HepG2 (cell line): ENCODE results near the gene IKZF3. TPM values are rescaled to one million over a fixed set of nuclear protein-coding genes. Genes with fewer than 3 reads are reported as not detected.

Source experiments
- BRCA1 ChIP-seq: sonication (generic); formaldehyde crosslinking; IDR thresholded peaks from 2 replicates; pipeline ENCODE4 v1.4.0; 2020; ENCODE audit warnings: missing genetic modification reagents
- FOXA3 ChIP-seq: IDR thresholded peaks from 2 replicates; pipeline ENCODE4 v1.6.1; 2016; ENCODE audit warnings: missing genetic modification reagents, missing compliant biosample characterization
- GABPB1 ChIP-seq: IDR thresholded peaks from 2 replicates; pipeline ENCODE4 v1.6.1; 2016; ENCODE audit warnings: mild to moderate bottlenecking, missing genetic modification reagents, moderate library complexity, missing compliant biosample characterization
- HDAC1 ChIP-seq: sonication (generic); formaldehyde crosslinking; IDR thresholded peaks from 2 replicates; pipeline ENCODE4 v1.5.1; 2020; ENCODE audit warnings: mild to moderate bottlenecking, missing genetic modification reagents
- NKX3-1 ChIP-seq: sonication (generic); formaldehyde crosslinking; IDR thresholded peaks from 2 replicates; pipeline ENCODE4 v1.5.0; 2020; ENCODE audit warnings: missing genetic modification reagents
- PPARG ChIP-seq: conservative IDR thresholded peaks from 2 replicates; pipeline ENCODE4 v1.6.1; 2016; ENCODE audit warnings: missing biosample characterization, missing genetic modification reagents
- REL ChIP-seq: sonication (generic); formaldehyde crosslinking; conservative IDR thresholded peaks from 2 replicates; pipeline ENCODE4 v1.8.0; 2022; ENCODE audit warnings: mild to moderate bottlenecking, missing genetic modification reagents, moderate library complexity
- RNF219 ChIP-seq: sonication (generic); formaldehyde crosslinking; IDR thresholded peaks from 2 replicates; pipeline ENCODE4 v1.5.0; 2020; ENCODE audit warnings: mild to moderate bottlenecking, missing genetic modification reagents
- TEAD3 ChIP-seq: optimal IDR thresholded peaks from 2 replicates; pipeline ENCODE3; 2016; ENCODE audit warnings: borderline replicate concordance
- ZNF543 ChIP-seq: sonication (generic); formaldehyde crosslinking; IDR thresholded peaks from 2 replicates; pipeline ENCODE4 v1.4.0; 2020; ENCODE audit warnings: mild to moderate bottlenecking, missing genetic modification reagents
- ZNF83 ChIP-seq: sonication (generic); formaldehyde crosslinking; IDR thresholded peaks from 2 replicates; pipeline ENCODE4 v1.4.0; 2020; ENCODE audit warnings: missing genetic modification reagents, mild to moderate bottlenecking, borderline replicate concordance
- ZSCAN21 ChIP-seq: sonication (generic); formaldehyde crosslinking; IDR thresholded peaks from 2 replicates; pipeline ENCODE4 v1.8.0; 2022; ENCODE audit warnings: mild to moderate bottlenecking, missing genetic modification reagents, moderate library complexity, borderline replicate concordance
- polyA plus RNA-seq, 8 experiments: library from polyadenylated mRNA; depleted of rRNA in 3 of 8; stranded (reverse) in 7 of 8; unstranded in 1 of 8; fragments of >200 nt; fragmentation: Illumina TruSeq in 4 of 8; extraction: Trizol in 4 of 8; gene quantifications; 2 replicates each; pipeline versions ENCODE4 v1.2.1 to v1.2.3, GENCODE V29; 2011 to 2016; ENCODE audit warnings: low read depth in 4 of 8, missing spikeins in 1 of 8, mixed read lengths in 1 of 8; ENCODE audit not compliant: insufficient read depth in 1 of 8
- total RNA-seq, 5 experiments: library from RNA; depleted of rRNA; stranded (reverse); fragments of >200 nt; fragmentation: Illumina TruSeq; extraction: Trizol; gene quantifications; 2 replicates each; pipeline ENCODE4 v1.2.3, GENCODE V29; 2016; ENCODE audit warnings: low read depth in 1 of 5
- TF ChIP-seq, protein P1 (sequence below): sonication (generic); formaldehyde crosslinking; IDR thresholded peaks from 2 replicates; pipeline ENCODE4 v1.4.0; 2020; ENCODE audit warnings: missing genetic modification reagents
- TF ChIP-seq, protein P2 (sequence below): sonication (generic); formaldehyde crosslinking; conservative IDR thresholded peaks from 2 replicates; pipeline ENCODE4 v1.4.0; 2020; ENCODE audit warnings: missing genetic modification reagents
- TF ChIP-seq, protein P3 (sequence below): sonication (generic); formaldehyde crosslinking; IDR thresholded peaks from 2 replicates; pipeline ENCODE4 v1.5.0; 2020; ENCODE audit warnings: missing genetic modification reagents, mild to moderate bottlenecking, borderline replicate concordance
- TF ChIP-seq, protein P4 (sequence below): IDR thresholded peaks from 2 replicates; pipeline ENCODE4 v1.6.1; 2016; ENCODE audit warnings: low read depth, missing genetic modification reagents, missing compliant biosample characterization
- TF ChIP-seq, protein P5 (sequence below): sonication (generic); formaldehyde crosslinking; IDR thresholded peaks from 2 replicates; pipeline ENCODE4 v1.4.0; 2020; ENCODE audit warnings: mild to moderate bottlenecking, missing genetic modification reagents

The IKZF3 gene
- total and polyA plus RNA-seq, 2 of the 13 experiments (the other 11 are each of a cell fraction or from before 2014, with no cell fraction given): not detected

DNA sequence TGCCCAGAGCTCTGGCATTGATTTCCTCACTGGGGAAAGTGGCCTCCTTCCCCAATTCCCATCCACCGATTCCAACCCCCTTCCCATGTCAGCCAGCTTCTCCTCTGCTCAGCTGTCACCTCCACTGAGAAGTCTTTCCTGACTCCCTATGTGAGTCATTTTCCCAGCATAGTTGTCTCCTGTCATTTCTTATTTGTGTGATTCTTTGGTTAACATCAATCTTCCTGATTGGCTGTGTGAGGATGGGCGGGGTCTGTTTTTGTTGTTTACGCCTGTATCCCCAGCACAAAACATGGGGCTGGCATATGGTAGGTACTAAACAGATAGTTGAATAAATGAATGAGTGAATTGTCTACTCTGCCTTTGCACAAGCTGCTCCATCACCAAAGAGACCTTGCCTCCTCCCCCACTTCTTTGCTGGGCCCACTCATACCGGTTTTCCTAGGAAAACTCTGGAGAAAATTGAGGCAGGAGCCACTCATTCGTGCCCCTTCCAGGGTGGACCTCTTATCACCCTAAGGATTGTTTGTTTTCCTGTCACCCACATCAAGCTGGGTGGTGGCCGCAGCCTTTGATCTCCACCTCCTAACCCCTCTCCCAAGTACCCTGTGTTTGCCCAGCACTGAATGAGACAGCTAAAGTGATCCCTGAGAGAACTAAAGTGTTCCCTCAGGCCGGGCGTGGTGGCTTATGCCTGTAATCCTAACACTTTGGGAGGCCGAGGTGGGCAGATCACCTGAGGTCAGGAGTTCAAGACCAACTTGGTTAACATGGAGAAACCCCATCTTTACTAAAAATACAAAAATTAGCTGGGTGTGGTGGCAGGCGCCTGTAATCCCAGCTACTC is 127.6 kb downstream of the IKZF3 start (continued):
- TF ChIP-seq, protein P1, sequence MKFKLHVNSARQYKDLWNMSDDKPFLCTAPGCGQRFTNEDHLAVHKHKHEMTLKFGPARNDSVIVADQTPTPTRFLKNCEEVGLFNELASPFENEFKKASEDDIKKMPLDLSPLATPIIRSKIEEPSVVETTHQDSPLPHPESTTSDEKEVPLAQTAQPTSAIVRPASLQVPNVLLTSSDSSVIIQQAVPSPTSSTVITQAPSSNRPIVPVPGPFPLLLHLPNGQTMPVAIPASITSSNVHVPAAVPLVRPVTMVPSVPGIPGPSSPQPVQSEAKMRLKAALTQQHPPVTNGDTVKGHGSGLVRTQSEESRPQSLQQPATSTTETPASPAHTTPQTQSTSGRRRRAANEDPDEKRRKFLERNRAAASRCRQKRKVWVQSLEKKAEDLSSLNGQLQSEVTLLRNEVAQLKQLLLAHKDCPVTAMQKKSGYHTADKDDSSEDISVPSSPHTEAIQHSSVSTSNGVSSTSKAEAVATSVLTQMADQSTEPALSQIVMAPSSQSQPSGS (CRISPR knock-in tag): 0 out of 2 replicates have a peak, but pooled peaks have one; percentile 37
- TF ChIP-seq ZNF83 (CRISPR knock-in tag) (0 out of 2 replicates have a peak, but pooled peaks have one; percentile 38), PPARG (CRISPR knock-in tag) (peak; percentile 79), ZNF543 (no peak), TEAD3 (CRISPR knock-in tag) (no peak), BRCA1 (no peak), REL (no peak), HDAC1 (CRISPR knock-in tag) (peak; percentile 85), FOXA3 (CRISPR knock-in tag) (peak; percentile 86), GABPB1 (no peak), RNF219 (no peak), NKX3-1 (CRISPR knock-in tag) (peak; percentile 91), ZSCAN21 (CRISPR knock-in tag) (no peak)
- TF ChIP-seq, protein P2, sequence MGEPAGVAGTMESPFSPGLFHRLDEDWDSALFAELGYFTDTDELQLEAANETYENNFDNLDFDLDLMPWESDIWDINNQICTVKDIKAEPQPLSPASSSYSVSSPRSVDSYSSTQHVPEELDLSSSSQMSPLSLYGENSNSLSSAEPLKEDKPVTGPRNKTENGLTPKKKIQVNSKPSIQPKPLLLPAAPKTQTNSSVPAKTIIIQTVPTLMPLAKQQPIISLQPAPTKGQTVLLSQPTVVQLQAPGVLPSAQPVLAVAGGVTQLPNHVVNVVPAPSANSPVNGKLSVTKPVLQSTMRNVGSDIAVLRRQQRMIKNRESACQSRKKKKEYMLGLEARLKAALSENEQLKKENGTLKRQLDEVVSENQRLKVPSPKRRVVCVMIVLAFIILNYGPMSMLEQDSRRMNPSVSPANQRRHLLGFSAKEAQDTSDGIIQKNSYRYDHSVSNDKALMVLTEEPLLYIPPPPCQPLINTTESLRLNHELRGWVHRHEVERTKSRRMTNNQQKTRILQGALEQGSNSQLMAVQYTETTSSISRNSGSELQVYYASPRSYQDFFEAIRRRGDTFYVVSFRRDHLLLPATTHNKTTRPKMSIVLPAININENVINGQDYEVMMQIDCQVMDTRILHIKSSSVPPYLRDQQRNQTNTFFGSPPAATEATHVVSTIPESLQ (CRISPR knock-in tag): no peak
- TF ChIP-seq, protein P3, sequence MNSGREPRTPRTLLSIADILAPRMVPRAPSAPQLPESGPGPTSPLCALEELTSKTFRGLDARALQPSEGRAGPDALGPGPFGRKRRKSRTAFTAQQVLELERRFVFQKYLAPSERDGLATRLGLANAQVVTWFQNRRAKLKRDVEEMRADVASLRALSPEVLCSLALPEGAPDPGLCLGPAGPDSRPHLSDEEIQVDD (CRISPR knock-in tag): no peak
- TF ChIP-seq, protein P4, sequence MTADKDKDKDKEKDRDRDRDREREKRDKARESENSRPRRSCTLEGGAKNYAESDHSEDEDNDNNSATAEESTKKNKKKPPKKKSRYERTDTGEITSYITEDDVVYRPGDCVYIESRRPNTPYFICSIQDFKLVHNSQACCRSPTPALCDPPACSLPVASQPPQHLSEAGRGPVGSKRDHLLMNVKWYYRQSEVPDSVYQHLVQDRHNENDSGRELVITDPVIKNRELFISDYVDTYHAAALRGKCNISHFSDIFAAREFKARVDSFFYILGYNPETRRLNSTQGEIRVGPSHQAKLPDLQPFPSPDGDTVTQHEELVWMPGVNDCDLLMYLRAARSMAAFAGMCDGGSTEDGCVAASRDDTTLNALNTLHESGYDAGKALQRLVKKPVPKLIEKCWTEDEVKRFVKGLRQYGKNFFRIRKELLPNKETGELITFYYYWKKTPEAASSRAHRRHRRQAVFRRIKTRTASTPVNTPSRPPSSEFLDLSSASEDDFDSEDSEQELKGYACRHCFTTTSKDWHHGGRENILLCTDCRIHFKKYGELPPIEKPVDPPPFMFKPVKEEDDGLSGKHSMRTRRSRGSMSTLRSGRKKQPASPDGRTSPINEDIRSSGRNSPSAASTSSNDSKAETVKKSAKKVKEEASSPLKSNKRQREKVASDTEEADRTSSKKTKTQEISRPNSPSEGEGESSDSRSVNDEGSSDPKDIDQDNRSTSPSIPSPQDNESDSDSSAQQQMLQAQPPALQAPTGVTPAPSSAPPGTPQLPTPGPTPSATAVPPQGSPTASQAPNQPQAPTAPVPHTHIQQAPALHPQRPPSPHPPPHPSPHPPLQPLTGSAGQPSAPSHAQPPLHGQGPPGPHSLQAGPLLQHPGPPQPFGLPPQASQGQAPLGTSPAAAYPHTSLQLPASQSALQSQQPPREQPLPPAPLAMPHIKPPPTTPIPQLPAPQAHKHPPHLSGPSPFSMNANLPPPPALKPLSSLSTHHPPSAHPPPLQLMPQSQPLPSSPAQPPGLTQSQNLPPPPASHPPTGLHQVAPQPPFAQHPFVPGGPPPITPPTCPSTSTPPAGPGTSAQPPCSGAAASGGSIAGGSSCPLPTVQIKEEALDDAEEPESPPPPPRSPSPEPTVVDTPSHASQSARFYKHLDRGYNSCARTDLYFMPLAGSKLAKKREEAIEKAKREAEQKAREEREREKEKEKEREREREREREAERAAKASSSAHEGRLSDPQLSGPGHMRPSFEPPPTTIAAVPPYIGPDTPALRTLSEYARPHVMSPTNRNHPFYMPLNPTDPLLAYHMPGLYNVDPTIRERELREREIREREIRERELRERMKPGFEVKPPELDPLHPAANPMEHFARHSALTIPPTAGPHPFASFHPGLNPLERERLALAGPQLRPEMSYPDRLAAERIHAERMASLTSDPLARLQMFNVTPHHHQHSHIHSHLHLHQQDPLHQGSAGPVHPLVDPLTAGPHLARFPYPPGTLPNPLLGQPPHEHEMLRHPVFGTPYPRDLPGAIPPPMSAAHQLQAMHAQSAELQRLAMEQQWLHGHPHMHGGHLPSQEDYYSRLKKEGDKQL (CRISPR knock-in tag): peak; percentile 94
- TF ChIP-seq, protein P5, sequence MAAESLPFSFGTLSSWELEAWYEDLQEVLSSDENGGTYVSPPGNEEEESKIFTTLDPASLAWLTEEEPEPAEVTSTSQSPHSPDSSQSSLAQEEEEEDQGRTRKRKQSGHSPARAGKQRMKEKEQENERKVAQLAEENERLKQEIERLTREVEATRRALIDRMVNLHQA: no peak
